NCI-H2081 (cell line): ENCODE measurements around the gene MT1B.
"Not testable (repeated sequence)": the region's sequence is repeated elsewhere in the genome, so short reads cannot be mapped to it uniquely, and the experiment has no call there.

ENCODE experiments used
- DNase-seq, 2 experiments: peaks; one replicate each; lab custom pipeline; 2025; lab: John Stamatoyannopoulos, UW

The MT1B gene

GRCh38 chr16:56637814-56638750, 13.6 kb upstream of the MT1B start, which contains the start of gene MT1A:
Gene MT1A (plus strand): TSS chr16:56638666. CDS start chr16:56638739, 73 bp downstream.
- no peak for DNase-seq

- no peak for DNase-seq
These were observed 12.6 kb upstream of the MT1B start for GRCh38 chr16:56639045-56639444.

GRCh38 chr16:56640076-56640475, 11.6 kb upstream of the MT1B start:
- DNase-seq, result no peak

GRCh38 chr16:56641166-56641565, 10.5 kb upstream of the MT1B start:
- no peak for DNase-seq

- DNase-seq, result no peak
These were observed 8.5 kb upstream of the MT1B start for GRCh38 chr16:56643080-56643778.

- DNase-seq, result no peak
These were observed 7.9 kb upstream of the MT1B start for GRCh38 chr16:56643833-56644232.

GRCh38 chr16:56645311-56645710, 6.4 kb upstream of the MT1B start:
- no peak for DNase-seq

- no peak for DNase-seq
These were observed 5.8 kb upstream of the MT1B start for GRCh38 chr16:56645838-56646237.

- DNase-seq, result no peak
These were observed 3.9 kb upstream of the MT1B start for GRCh38 chr16:56647641-56648431.

GRCh38 chr16:56649271-56649670, 2.4 kb upstream of the MT1B start:
- DNase-seq, result no peak

- DNase-seq, result no peak
These were observed 1.9 kb upstream of the MT1B start for GRCh38 chr16:56649820-56650219.

- no peak for DNase-seq
These were observed 914 bp downstream of the MT1B start for GRCh38 chr16:56652600-56652999.

- DNase-seq, result no peak
These were observed 1.5 kb downstream of the MT1B start for GRCh38 chr16:56653218-56653617.

GRCh38 chr16:56657555-56658326, 6.1 kb downstream of the MT1B start, which contains the start of gene MT1F:
Gene MT1F (plus strand): TSS chr16:56657959. CDS start chr16:56658059, 100 bp downstream.
- no peak for DNase-seq

- DNase-seq, result no peak
These were observed 6.7 kb downstream of the MT1B start for GRCh38 chr16:56658327-56658875.

GRCh38 chr16:56662357-56663354, 11.0 kb downstream of the MT1B start:
- no peak for DNase-seq

- no peak for DNase-seq
These were observed 12.8 kb downstream of the MT1B start for GRCh38 chr16:56664506-56664905.

- DNase-seq, result not testable (repeated sequence)
These were observed 13.9 kb downstream of the MT1B start for GRCh38 chr16:56665286-56666261.
